Activated B cell treated with CpG ODN at 0.5 μM for 24 hours (primary cell): ENCODE data around the gene C6orf52. TPM values are rescaled to one million over a fixed set of nuclear protein-coding genes. Genes with fewer than 3 reads are reported as not detected.

ENCODE experiments used
- ATAC-seq: fragments of 200-7000 bp; cut with Tn5 transposase; one replicate; pipeline ENCODE4 v1.10.0; 2021; ENCODE audit warnings: low read depth, mild to moderate bottlenecking, moderate library complexity
- CTCF ChIA-PET: fragments of 350-600 bp; sonication (Branson Sonifier 250); formaldehyde crosslinking; loops from one replicate; lab custom pipeline; 2021; ENCODE audit warnings: antibody characterized with exemption; lab: Charles Lee
- POLR2A ChIA-PET: fragments of 350-600 bp; sonication (Branson Sonifier 250); formaldehyde crosslinking; loops from one replicate; lab custom pipeline; 2021; ENCODE audit warnings: antibody characterized with exemption; lab: Charles Lee
- DNase-seq: peaks from one replicate; pipeline ENCODE4 v3.0.0; 2022
- H3K27ac Mint-ChIP-seq: one replicate; pipeline ENCODE4 v1.8.0; 2020; ENCODE audit warnings: mixed read lengths
- H3K27me3 Mint-ChIP-seq: one replicate; pipeline ENCODE4 v1.8.0; 2021; ENCODE audit warnings: mixed read lengths
- H3K36me3 Mint-ChIP-seq: one replicate; pipeline ENCODE4 v1.8.0; 2021; ENCODE audit warnings: low read depth, mixed read lengths
- H3K4me1 Mint-ChIP-seq: one replicate; pipeline ENCODE4 v1.8.0; 2021; ENCODE audit warnings: mixed read lengths
- H3K4me3 Mint-ChIP-seq: one replicate; pipeline ENCODE4 v1.8.0; 2020; ENCODE audit warnings: mild to moderate bottlenecking, mixed read lengths
- H3K9me3 Mint-ChIP-seq: one replicate; pipeline ENCODE4 v1.8.0; 2020; ENCODE audit warnings: mixed read lengths
- intact Hi-C: fragments of 100-400 bp; cut with micrococcal nuclease; formaldehyde crosslinking; loops from one replicate; pipeline ENCODE4 v1.15.1; 2024
- total RNA-seq: library from RNA; stranded (reverse); gene quantifications from 2 replicates; pipeline ENCODE4 v1.2.3, GENCODE V29; 2022
- TF ChIP-seq, protein P1 (sequence below): fragments of 200-600 bp; IDR thresholded peaks from one replicate; pipeline ENCODE4 v1.8.0; 2022; ENCODE audit warnings: antibody characterized with exemption, mild to moderate bottlenecking

Gene C6orf52
- total RNA-seq, 1 donor from 2014 or later, result 1.0 TPM

- Mint-ChIP-seq H3K4me3 (no peak overlapping the region), H3K27ac (no peak overlapping the region), H3K4me1 (no peaks in the 10 kb centered on the region), H3K27me3 (no peaks in the 10 kb centered on the region), H3K36me3 (peaks cover 57% of the 10 kb centered on the region), H3K9me3 (peaks cover 3% of the 10 kb centered on the region)
- TF ChIP-seq, protein P1, sequence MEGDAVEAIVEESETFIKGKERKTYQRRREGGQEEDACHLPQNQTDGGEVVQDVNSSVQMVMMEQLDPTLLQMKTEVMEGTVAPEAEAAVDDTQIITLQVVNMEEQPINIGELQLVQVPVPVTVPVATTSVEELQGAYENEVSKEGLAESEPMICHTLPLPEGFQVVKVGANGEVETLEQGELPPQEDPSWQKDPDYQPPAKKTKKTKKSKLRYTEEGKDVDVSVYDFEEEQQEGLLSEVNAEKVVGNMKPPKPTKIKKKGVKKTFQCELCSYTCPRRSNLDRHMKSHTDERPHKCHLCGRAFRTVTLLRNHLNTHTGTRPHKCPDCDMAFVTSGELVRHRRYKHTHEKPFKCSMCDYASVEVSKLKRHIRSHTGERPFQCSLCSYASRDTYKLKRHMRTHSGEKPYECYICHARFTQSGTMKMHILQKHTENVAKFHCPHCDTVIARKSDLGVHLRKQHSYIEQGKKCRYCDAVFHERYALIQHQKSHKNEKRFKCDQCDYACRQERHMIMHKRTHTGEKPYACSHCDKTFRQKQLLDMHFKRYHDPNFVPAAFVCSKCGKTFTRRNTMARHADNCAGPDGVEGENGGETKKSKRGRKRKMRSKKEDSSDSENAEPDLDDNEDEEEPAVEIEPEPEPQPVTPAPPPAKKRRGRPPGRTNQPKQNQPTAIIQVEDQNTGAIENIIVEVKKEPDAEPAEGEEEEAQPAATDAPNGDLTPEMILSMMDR, result no peak
- ChIA-PET POLR2A (no interaction called here), CTCF (no interaction called here)
- ATAC-seq (no peak), DNase-seq (no peak)
- intact Hi-C loops, result no loop called here
These were observed 72.6 kb downstream of the C6orf52 start for GRCh38 chr6:10621847-10622246.

Other genes starting within 250 kb of the C6orf52 start
- gene GCNT2, start 173.3 kb downstream of the C6orf52 start, total RNA-seq, result 23.2 and 25.9 TPM in 2 replicates
- gene PAK1IP1, start 356 bp upstream of the C6orf52 start, total RNA-seq, result 18.1 and 18.3 TPM in 2 replicates
- 23.0 and 23.1 TPM in 2 replicates for gene TMEM14C, start 28.5 kb upstream of the C6orf52 start, total RNA-seq
- gene TMEM14B, start 53.2 kb upstream of the C6orf52 start, total RNA-seq, result 60.3 and 63.4 TPM in 2 replicates
- 0.15 TPM in 1 of 2 replicates, not detected in the other for gene MAK, start 143.9 kb upstream of the C6orf52 start, total RNA-seq
- not detected in 2 replicates for gene GCM2, start 187.4 kb upstream of the C6orf52 start, total RNA-seq
- gene SYCP2L, start 192.4 kb upstream of the C6orf52 start, total RNA-seq, result 0.13 and 0.17 TPM in 2 replicates